GM19372 (cell line): Measurements from ENCODE around the gene ZCCHC24.

ENCODE experiments used
- ATAC-seq: cut with Tn5 transposase; IDR thresholded peaks from one replicate; pipeline ENCODE4 v1.9.1; 2021; ENCODE audit warnings: mild to moderate bottlenecking, low read depth, moderate library complexity; ENCODE audit not compliant: unreplicated experiment

ZCCHC24 gene

GRCh38 chr10:79473496-79474095, 28.2 kb upstream of the ZCCHC24 start:
- ATAC-seq, result no peak

GRCh38 chr10:79472951-79473350, 27.5 kb upstream of the ZCCHC24 start:
- no peak for ATAC-seq

GRCh38 chr10:79472449-79472848, 27.0 kb upstream of the ZCCHC24 start:
- ATAC-seq, result no peak

GRCh38 chr10:79471776-79472175, 26.4 kb upstream of the ZCCHC24 start:
- no peak for ATAC-seq

GRCh38 chr10:79470096-79470495, 24.7 kb upstream of the ZCCHC24 start:
- ATAC-seq, result no peak

GRCh38 chr10:79468841-79469585, 23.6 kb upstream of the ZCCHC24 start:
- ATAC-seq, result no peak

- ATAC-seq, result no peak
Observed at GRCh38 chr10:79468015-79468560, 22.7 kb upstream of the ZCCHC24 start.

GRCh38 chr10:79465341-79465740, 19.9 kb upstream of the ZCCHC24 start:
- no peak for ATAC-seq

- no peak for ATAC-seq
Observed at GRCh38 chr10:79463578-79464496, 18.4 kb upstream of the ZCCHC24 start.

GRCh38 chr10:79460687-79461086, 15.3 kb upstream of the ZCCHC24 start:
- no peak for ATAC-seq

GRCh38 chr10:79459243-79459642, 13.8 kb upstream of the ZCCHC24 start:
- ATAC-seq, result no peak

GRCh38 chr10:79458483-79458882, 13.1 kb upstream of the ZCCHC24 start:
- ATAC-seq, result no peak

- no peak for ATAC-seq
Observed at GRCh38 chr10:79457256-79457785, 11.9 kb upstream of the ZCCHC24 start.

GRCh38 chr10:79454259-79454658, 8.8 kb upstream of the ZCCHC24 start:
- ATAC-seq, result no peak

GRCh38 chr10:79453392-79453791, 8.0 kb upstream of the ZCCHC24 start:
- ATAC-seq, result no peak

GRCh38 chr10:79452174-79452611, 6.8 kb upstream of the ZCCHC24 start:
- ATAC-seq, result no peak

- ATAC-seq, result no peak
Observed at GRCh38 chr10:79451046-79451699, 5.7 kb upstream of the ZCCHC24 start.

- ATAC-seq, result no peak
Observed at GRCh38 chr10:79449181-79450146, 4.0 kb upstream of the ZCCHC24 start.

GRCh38 chr10:79448732-79449049, 3.3 kb upstream of the ZCCHC24 start:
- ATAC-seq, result no peak
